Measurements from ENCODE around the gene FGD2. TPM values are rescaled to one million over a fixed set of nuclear protein-coding genes. Genes with fewer than 3 reads are reported as not detected.

The FGD2 gene
- total and polyA plus RNA-seq, 2 of the 8 experiments (the other 6 are each of a cell fraction or from before 2014, with no cell fraction given): 0.12 to 0.32 TPM

GRCh38 chr6:36969240-36969691 is 36.2 kb upstream of the FGD2 start:
- Histone ChIP-seq H2BK120ac (replicated peaks; ENCODE audit: low read depth, low read length) (no peak overlapping the region), H4K20me1 (replicated peaks in 1 of 2; ENCODE audit: control insufficient read depth in 1 of 2, insufficient read depth in 2 of 2, low read length in 2 of 2) (peaks cover 3 to 6% of the 10 kb centered on the region in 2 experiments), H3K79me1 (ENCODE audit: low read depth, low read length) (no peaks in the 10 kb centered on the region; the same call in 1 of the 2 replicates), H3K79me2 (ENCODE audit: control insufficient read depth in 1 of 2, insufficient read depth in 2 of 2, low read length in 2 of 2) (no peaks in the 10 kb centered on the region), H4K5ac (ENCODE audit: insufficient read length, low read depth, low read length) (no peak overlapping the region), H3K56ac (replicated peaks; ENCODE audit: insufficient read length, low read depth, low read length) (no peak overlapping the region), H2BK12ac (ENCODE audit: low read depth, low read length) (no peak overlapping the region), H4K8ac (ENCODE audit: extremely low read depth, insufficient read depth, low read length) (no peak overlapping the region), H3K27ac (ENCODE audit: low read depth, low read length) (no peak overlapping the region), H2AK5ac (ENCODE audit: low read depth, low read length) (no peak overlapping the region), H3K23ac (ENCODE audit: insufficient read length) (no peak overlapping the region), H3K27me3 (replicated peaks in 1 of 4; ENCODE audit: control insufficient read depth in 3 of 4, extremely low read depth in 1 of 4, insufficient read depth in 3 of 4, low read length in 3 of 4) (no peaks in the 10 kb centered on the region), H3K18ac (ENCODE audit: extremely low read depth, low read length) (no peak overlapping the region), H3K4me3 (ENCODE audit: extremely low read depth in 1 of 4, insufficient read depth in 2 of 4, low read depth in 3 of 4, low read length in 4 of 4) (no peak overlapping the region), H3K9ac (replicated peaks in 1 of 4; ENCODE audit: extremely low read depth in 1 of 4, low read depth in 3 of 4, low read length in 3 of 4) (no peak overlapping the region), H3K9me3 (ENCODE audit: insufficient read depth in 2 of 2, low read depth in 1 of 2, low read length in 1 of 2) (no peaks in the 10 kb centered on the region), H3K4me1 (replicated peaks in 1 of 4; ENCODE audit: control insufficient read depth in 3 of 4, insufficient read depth in 4 of 4, low read length in 3 of 4) (no peaks in the 10 kb centered on the region), H3K36me3 (ENCODE audit: control insufficient read depth in 2 of 4, insufficient read depth in 4 of 4, low read length in 3 of 4) (peaks cover 40 to 65% (median 60%) of the 10 kb centered on the region in 4 experiments), H2AFZ (ENCODE audit: low read length) (no peak overlapping the region), H3K14ac (ENCODE audit: insufficient read length) (no peak overlapping the region), H2BK5ac (ENCODE audit: low read depth, low read length) (no peak overlapping the region), H3K4ac (replicated peaks; ENCODE audit: insufficient read length, low read depth, low read length) (no peak overlapping the region), H3K23me2 (ENCODE audit: low read depth, low read length) (no peaks in the 10 kb centered on the region), H3K4me2 (ENCODE audit: insufficient read depth in 1 of 2, low read depth in 2 of 2, low read length in 2 of 2) (no peak overlapping the region), H2BK20ac (ENCODE audit: low read length) (no peak overlapping the region), H4K91ac (replicated peaks; ENCODE audit: insufficient read length, low read length) (no peak overlapping the region), H2BK15ac (ENCODE audit: low read length) (no peak overlapping the region)
- WGBS, 2 experiments (ENCODE audit: extremely low coverage in 1 of 2, insufficient coverage in 1 of 2, insufficient read length in 1 of 2, insufficient replicate concordance in 2 of 2, low coverage in 1 of 2, low lambda C conversion rate in 2 of 2, missing lambda C conversion rate in 1 of 2): 92% methylated on average over 14 of the region's 14 CpGs; no CpG with 5 or more reads in 1 of the 2 experiments
- ChIA-PET CTCF (ENCODE audit: partially characterized antibody) (interaction anchor here (1.2 to 3.1 kb wide), 3 partner anchors 8 to 49 kb away, joined by 3 to 12 read pairs (median 9); no protein-coding TSS in a partner anchor), POLR2A (ENCODE audit: partially characterized antibody) (interaction anchor here (1.5 kb wide), 1 partner anchor 13 kb away, joined by 3 read pairs; no protein-coding TSS in a partner anchor)
- DNase-seq (ENCODE audit: low read depth in 1 of 2, low spot score in 2 of 2) (no peak), FAIRE-seq (no peak)
- TF ChIP-seq HDAC2 (IDR thresholded peaks at IDR 0.05; ENCODE audit: borderline replicate concordance in 1 of 2, low read depth in 2 of 2, low read length in 2 of 2): no peak
- no peak for TF ChIP-seq SUZ12 (IDR thresholded peaks at IDR 0.05; ENCODE audit: low read length)
- no peak for TF ChIP-seq KDM4A (IDR thresholded peaks at IDR 0.05; ENCODE audit: low read depth, low read length, severe bottlenecking)
- TF ChIP-seq ASH2L (IDR thresholded peaks at IDR 0.05; ENCODE audit: low read length): no peak
- TF ChIP-seq TAF1 (IDR thresholded peaks at IDR 0.05; ENCODE audit: low read depth, low read length): no peak
- no peak for TF ChIP-seq BACH1 (IDR thresholded peaks at IDR 0.05; ENCODE audit: low read length)
- no peak for TF ChIP-seq CBX8 (IDR thresholded peaks at IDR 0.05; ENCODE audit: borderline replicate concordance, low read depth, low read length)
- no peak for TF ChIP-seq MAX (IDR thresholded peaks at IDR 0.05)

Data from H1 (cell line).